Measurements from ENCODE around the gene CHN1.

Gene CHN1

GRCh38 chr2:174800436-174801205 is 204.6 kb downstream of the CHN1 start:
- Histone ChIP-seq H3K36me3 (no peaks in the 10 kb centered on the region), H3K4me1 (ENCODE audit: control insufficient read depth in 1 of 2, insufficient read depth in 1 of 2, low read depth in 1 of 2, low read length in 1 of 2) (no peaks in the 10 kb centered on the region), H3K4me3 (ENCODE audit: low read depth in 1 of 2, low read length in 1 of 2) (no peak overlapping the region), H3K9me3 (no peaks in the 10 kb centered on the region), H3K27ac (no peak overlapping the region), H3K27me3 (peaks cover 10% of the 10 kb centered on the region)
- TF ChIP-seq, protein P1, sequence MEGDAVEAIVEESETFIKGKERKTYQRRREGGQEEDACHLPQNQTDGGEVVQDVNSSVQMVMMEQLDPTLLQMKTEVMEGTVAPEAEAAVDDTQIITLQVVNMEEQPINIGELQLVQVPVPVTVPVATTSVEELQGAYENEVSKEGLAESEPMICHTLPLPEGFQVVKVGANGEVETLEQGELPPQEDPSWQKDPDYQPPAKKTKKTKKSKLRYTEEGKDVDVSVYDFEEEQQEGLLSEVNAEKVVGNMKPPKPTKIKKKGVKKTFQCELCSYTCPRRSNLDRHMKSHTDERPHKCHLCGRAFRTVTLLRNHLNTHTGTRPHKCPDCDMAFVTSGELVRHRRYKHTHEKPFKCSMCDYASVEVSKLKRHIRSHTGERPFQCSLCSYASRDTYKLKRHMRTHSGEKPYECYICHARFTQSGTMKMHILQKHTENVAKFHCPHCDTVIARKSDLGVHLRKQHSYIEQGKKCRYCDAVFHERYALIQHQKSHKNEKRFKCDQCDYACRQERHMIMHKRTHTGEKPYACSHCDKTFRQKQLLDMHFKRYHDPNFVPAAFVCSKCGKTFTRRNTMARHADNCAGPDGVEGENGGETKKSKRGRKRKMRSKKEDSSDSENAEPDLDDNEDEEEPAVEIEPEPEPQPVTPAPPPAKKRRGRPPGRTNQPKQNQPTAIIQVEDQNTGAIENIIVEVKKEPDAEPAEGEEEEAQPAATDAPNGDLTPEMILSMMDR (IDR thresholded peaks at IDR 0.05): no peak

DNA sequence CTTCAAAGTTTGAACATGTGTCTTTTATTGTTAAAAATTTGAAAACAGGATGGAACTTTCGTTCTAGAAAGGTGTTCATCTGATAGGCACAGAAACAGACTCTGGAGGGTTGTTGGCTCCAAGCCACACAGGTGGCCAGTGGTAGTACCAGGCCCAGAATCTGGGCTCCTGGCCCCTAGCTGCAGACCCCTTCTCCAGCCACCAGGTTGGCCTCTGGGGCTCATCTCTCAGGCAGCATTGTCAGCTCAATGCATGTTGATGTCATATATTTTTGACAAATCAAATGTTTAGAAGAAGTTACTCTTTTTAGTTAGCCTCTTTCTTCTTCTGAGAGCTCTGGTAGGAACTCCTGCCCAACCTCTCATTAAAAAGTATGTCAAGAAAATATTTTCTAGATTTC is 206.4 kb downstream of the CHN1 start:
- H3K4me3 ChIP-seq (ENCODE audit: low read depth in 1 of 2, low read length in 1 of 2): no peak overlapping the region
- H3K27me3 ChIP-seq: no peaks in the 10 kb centered on the region
- TF ChIP-seq, protein P1 (IDR thresholded peaks at IDR 0.05): no peak
- H3K9me3 ChIP-seq: no peaks in the 10 kb centered on the region
- H3K4me1 ChIP-seq (ENCODE audit: control insufficient read depth in 1 of 2, insufficient read depth in 1 of 2, low read depth in 1 of 2, low read length in 1 of 2): no peaks in the 10 kb centered on the region
- no peaks in the 10 kb centered on the region for H3K36me3 ChIP-seq
- no peak overlapping the region for H3K27ac ChIP-seq

GRCh38 chr2:174797781-174798276 is 207.4 kb downstream of the CHN1 start:
- TF ChIP-seq, protein P1 (IDR thresholded peaks at IDR 0.05): no peak
- H3K4me3 ChIP-seq (ENCODE audit: low read depth in 1 of 2, low read length in 1 of 2): no peak overlapping the region
- H3K27me3 ChIP-seq: peaks cover 2% of the 10 kb centered on the region
- H3K4me1 ChIP-seq (ENCODE audit: control insufficient read depth in 1 of 2, insufficient read depth in 1 of 2, low read depth in 1 of 2, low read length in 1 of 2): no peaks in the 10 kb centered on the region
- no peaks in the 10 kb centered on the region for H3K36me3 ChIP-seq
- H3K9me3 ChIP-seq: no peaks in the 10 kb centered on the region
- no peak overlapping the region for H3K27ac ChIP-seq

GRCh38 chr2:174796319-174796771 is 208.8 kb downstream of the CHN1 start:
- no peaks in the 10 kb centered on the region for H3K36me3 ChIP-seq

DNA sequence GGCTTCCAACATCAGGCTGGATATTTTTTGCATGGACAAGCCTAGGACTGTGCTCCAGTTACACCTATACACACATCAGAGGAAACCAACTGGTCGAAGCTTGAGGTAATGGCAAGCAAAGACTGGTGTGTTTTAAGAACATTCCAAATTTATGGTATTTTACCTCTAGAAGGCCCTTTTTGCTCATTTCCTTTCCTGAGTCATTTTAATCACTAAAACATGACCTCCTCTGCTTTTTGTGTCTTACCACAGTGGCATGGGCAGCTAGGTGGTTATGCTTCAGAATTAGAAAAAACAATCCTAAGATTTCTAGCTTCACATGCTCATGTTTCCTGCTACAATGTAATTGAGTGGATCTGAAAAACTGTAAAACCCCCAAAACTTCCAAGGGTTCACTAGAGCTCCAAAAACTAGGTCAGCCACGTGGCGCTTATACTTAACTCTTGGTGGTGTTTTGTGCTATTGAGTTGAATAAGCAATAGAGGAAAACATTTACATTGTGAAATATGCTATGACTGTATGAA is 210.3 kb downstream of the CHN1 start:
- Histone ChIP-seq H3K4me3 (ENCODE audit: low read depth in 1 of 2, low read length in 1 of 2) (no peak overlapping the region), H3K27me3 (peaks cover 19% of the 10 kb centered on the region), H3K36me3 (no peaks in the 10 kb centered on the region), H3K4me1 (ENCODE audit: control insufficient read depth in 1 of 2, insufficient read depth in 1 of 2, low read depth in 1 of 2, low read length in 1 of 2) (no peaks in the 10 kb centered on the region), H3K9me3 (no peaks in the 10 kb centered on the region), H3K27ac (no peak overlapping the region)
- TF ChIP-seq, protein P1 (IDR thresholded peaks at IDR 0.05): no peak

More at GRCh38 chr2:174796319-174796771, 208.8 kb downstream of the CHN1 start:
- no peak overlapping the region for H3K27ac ChIP-seq
- TF ChIP-seq, protein P1 (IDR thresholded peaks at IDR 0.05): no peak
- H3K4me3 ChIP-seq (ENCODE audit: low read depth in 1 of 2, low read length in 1 of 2): no peak overlapping the region
- H3K27me3 ChIP-seq: peaks cover 17% of the 10 kb centered on the region
- H3K9me3 ChIP-seq: no peaks in the 10 kb centered on the region
- no peaks in the 10 kb centered on the region for H3K4me1 ChIP-seq (ENCODE audit: control insufficient read depth in 1 of 2, insufficient read depth in 1 of 2, low read depth in 1 of 2, low read length in 1 of 2)

Data from neutrophil (primary cell).